T-helper 1 cell treated with Interleukin-12 subunit alpha and Interleukin-12 subunit beta and Interleukin-4 antibody, amounts not matched to agents 30 μg/mL and 1 μg/mL, for 36 hours (primary cell): ENCODE measurements around the gene HSPB6.

ENCODE experiments used
- H3K27ac Mint-ChIP-seq: one replicate; pipeline ENCODE4 v1.8.0; 2021; ENCODE audit warnings: mild to moderate bottlenecking, mixed read lengths
- H3K27me3 Mint-ChIP-seq: one replicate; pipeline ENCODE4 v1.8.0; 2021; ENCODE audit warnings: low read depth, mixed read lengths
- H3K36me3 Mint-ChIP-seq: one replicate; pipeline ENCODE4 v1.8.0; 2021; ENCODE audit warnings: low read depth, mixed read lengths
- H3K4me1 Mint-ChIP-seq: one replicate; pipeline ENCODE4 v1.8.0; 2021; ENCODE audit warnings: low read depth, mixed read lengths
- H3K4me3 Mint-ChIP-seq: one replicate; pipeline ENCODE4 v1.8.0; 2021; ENCODE audit warnings: mild to moderate bottlenecking, moderate library complexity, mixed read lengths
- H3K9me3 Mint-ChIP-seq: one replicate; pipeline ENCODE4 v1.8.0; 2021; ENCODE audit warnings: mixed read lengths

HSPB6 gene

DNA sequence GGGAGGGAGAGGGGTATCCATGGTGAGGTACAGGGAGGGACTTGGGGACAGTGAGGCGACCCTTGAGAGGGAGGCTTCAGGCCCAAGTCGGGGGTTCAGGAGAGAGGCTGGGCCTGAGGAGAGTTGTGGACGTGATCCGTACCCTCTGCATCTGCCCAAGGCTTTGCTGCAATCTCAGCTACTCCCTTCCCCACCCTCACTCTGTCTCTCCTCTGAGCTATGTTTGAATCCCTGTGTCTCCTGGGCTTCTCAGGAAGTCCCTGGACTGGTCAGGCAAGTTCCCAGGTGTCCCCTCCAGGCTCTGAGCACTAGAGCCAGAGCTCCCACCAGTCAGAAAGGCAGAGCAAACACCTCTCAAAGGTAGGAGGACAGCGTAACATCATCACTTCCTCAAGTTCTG, 6.7 kb downstream of the HSPB6 start:
- Mint-ChIP-seq H3K27ac (no peak overlapping the region), H3K36me3 (peaks cover 19% of the 10 kb centered on the region), H3K9me3 (no peaks in the 10 kb centered on the region), H3K4me3 (peak overlapping the region; percentile 32), H3K27me3 (no peaks in the 10 kb centered on the region), H3K4me1 (peaks cover 27% of the 10 kb centered on the region)

DNA sequence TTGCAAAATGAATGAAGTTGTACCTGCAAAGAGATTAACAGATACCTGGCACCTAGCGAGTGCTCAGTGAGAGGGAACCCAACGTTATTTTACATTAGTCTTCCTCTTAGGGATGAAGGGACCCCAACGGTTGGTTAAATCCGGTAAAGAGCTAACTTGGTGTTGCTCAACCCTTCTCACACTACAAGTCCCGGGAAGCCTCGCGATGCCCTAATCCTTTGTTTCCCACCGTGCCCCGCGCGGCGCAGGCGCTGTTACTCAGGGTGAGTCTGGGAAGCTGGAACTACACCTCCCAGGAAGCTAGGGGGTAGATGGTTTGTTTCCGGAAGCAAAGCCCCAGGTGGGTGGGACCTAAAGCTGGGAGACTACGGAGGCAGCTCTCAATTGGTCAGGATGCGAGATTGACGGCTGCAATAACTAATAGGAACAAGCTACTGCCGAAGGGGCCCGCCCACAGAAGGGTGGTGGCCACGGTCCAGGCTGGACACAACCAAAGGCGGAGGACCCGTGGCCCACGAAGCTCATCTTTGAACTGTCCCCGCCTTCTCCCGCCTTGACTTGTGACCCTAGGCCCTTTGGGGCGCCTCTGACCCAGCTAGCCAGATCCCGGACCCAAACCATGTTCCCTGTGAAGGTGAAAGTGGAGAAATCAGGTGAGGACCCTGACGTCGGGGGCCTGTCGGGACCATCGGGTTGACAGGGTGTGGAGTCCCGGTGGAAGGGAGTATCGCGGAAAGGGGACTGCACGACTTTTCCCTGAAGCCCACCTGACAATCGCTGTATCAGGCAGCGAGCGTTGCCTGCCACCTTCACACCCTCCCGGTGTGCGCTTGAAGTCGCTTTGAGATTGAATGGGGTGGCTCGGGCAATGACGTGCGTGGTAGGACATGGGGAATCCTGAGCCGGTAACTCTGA, 8.5 kb downstream of the HSPB6 start, which contains the start of gene LIN37:
TSS of gene LIN37 (plus strand) at position 471 of the 915 bp plus-strand sequence. CDS start at position 620, 149 bp downstream.
- peak within 1 kb of the TSS; percentile 96 for H3K4me3 Mint-ChIP-seq
- H3K9me3 Mint-ChIP-seq = no peaks in the 10 kb centered on the region
- H3K4me1 Mint-ChIP-seq = peaks cover 26% of the 10 kb centered on the region
- H3K36me3 Mint-ChIP-seq = peaks cover 9% of the 10 kb centered on the region
- H3K27me3 Mint-ChIP-seq = no peaks in the 10 kb centered on the region
- peak within 1 kb of the TSS; percentile 93 for H3K27ac Mint-ChIP-seq

DNA sequence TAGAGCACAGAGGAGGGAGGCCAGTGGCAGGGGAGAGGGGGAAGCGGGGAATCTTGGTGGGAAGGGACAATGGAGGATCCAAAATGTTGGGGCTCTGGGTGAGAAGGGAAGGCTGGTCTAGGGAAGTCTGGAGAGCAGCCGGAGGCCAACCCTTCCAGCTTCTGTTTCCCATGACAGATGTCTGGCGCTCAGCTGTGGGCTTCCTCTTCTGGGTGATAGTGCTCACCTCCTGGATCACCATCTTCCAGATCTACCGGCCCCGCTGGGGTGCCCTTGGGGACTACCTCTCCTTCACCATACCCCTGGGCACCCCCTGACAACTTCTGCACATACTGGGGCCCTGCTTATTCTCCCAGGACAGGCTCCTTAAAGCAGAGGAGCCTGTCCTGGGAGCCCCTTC, 10.3 kb downstream of the HSPB6 start:
- H3K4me3 Mint-ChIP-seq = peak overlapping the region; percentile 92
- no peaks in the 10 kb centered on the region for H3K9me3 Mint-ChIP-seq
- H3K27me3 Mint-ChIP-seq = no peaks in the 10 kb centered on the region
- H3K36me3 Mint-ChIP-seq = peaks cover 12% of the 10 kb centered on the region
- peaks cover 36% of the 10 kb centered on the region for H3K4me1 Mint-ChIP-seq
- peak overlapping the region; percentile 93 for H3K27ac Mint-ChIP-seq

DNA sequence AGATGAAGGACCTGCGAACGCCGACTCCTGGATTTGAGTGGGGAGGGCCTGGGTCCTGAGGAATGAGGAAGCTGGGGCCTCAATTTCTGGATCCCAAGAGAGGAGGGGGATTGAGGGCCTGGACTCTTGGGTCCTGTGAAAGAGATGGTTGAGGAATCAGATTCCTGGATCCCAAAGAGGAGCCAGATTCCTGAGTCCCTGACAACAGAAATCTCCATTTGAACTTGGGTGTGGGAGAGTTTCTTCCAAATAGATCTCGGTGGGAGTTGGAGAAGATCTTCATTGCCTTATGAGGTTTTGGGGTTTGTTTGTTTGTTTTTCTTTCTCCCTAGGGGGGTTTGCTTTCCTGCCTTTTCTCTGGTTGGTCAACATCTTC, 10.8 kb downstream of the HSPB6 start:
- peak overlapping the region; percentile 92 for H3K4me3 Mint-ChIP-seq
- peak overlapping the region; percentile 93 for H3K27ac Mint-ChIP-seq
- no peaks in the 10 kb centered on the region for H3K27me3 Mint-ChIP-seq
- H3K4me1 Mint-ChIP-seq = peaks cover 36% of the 10 kb centered on the region
- no peaks in the 10 kb centered on the region for H3K9me3 Mint-ChIP-seq
- H3K36me3 Mint-ChIP-seq = peaks cover 12% of the 10 kb centered on the region

DNA sequence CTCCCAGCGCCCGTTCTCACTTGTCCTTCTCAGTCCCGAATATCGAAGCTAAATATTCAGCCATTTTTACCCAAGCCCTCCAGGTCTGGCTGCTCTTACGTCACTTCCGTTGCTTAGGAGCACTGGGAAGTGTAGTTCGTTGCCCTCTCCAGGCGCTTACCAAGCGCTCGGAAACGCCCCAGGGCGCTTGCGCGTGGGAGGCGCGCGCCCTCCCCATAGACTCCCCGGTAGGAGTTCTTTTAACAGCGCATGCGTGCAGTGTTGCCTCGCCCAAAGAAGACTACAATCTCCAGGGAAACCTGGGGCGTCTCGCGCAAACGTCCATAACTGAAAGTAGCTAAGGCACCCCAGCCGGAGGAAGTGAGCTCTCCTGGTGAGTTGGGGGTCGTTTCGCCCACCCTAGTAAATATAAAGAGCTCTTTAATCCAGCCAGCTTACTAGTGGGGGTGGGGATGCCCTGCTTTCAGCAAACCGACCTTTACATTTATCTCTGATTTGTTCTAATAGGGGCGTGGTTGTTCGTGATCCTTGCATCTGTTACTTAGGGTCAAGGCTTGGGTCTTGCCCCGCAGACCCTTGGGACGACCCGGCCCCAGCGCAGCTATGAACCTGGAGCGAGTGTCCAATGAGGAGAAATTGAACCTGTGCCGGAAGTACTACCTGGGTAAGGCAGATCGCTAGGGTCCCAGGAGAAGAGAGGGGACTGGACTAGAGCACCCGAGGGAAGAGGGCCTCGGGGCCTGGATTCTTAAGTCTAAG, 11.3 kb downstream of the HSPB6 start, which contains the start of the genes PSENEN and U2AF1L4:
TSS of gene PSENEN (plus strand) at position 324 of the 759 bp plus-strand sequence. CDS start at position 604, 280 bp downstream.
TSS of gene U2AF1L4 (minus strand) at position 91 of the 759 bp plus-strand sequence. CDS start at position 64, 27 bp downstream.
- Mint-ChIP-seq H3K9me3 (no peaks in the 10 kb centered on the region), H3K4me1 (peaks cover 41% of the 10 kb centered on the region), H3K36me3 (peaks cover 12% of the 10 kb centered on the region), H3K27me3 (no peaks in the 10 kb centered on the region), H3K27ac (peak within 1 kb of the TSS; percentile 93), H3K4me3 (peak within 1 kb of the TSS; percentile 92)

DNA sequence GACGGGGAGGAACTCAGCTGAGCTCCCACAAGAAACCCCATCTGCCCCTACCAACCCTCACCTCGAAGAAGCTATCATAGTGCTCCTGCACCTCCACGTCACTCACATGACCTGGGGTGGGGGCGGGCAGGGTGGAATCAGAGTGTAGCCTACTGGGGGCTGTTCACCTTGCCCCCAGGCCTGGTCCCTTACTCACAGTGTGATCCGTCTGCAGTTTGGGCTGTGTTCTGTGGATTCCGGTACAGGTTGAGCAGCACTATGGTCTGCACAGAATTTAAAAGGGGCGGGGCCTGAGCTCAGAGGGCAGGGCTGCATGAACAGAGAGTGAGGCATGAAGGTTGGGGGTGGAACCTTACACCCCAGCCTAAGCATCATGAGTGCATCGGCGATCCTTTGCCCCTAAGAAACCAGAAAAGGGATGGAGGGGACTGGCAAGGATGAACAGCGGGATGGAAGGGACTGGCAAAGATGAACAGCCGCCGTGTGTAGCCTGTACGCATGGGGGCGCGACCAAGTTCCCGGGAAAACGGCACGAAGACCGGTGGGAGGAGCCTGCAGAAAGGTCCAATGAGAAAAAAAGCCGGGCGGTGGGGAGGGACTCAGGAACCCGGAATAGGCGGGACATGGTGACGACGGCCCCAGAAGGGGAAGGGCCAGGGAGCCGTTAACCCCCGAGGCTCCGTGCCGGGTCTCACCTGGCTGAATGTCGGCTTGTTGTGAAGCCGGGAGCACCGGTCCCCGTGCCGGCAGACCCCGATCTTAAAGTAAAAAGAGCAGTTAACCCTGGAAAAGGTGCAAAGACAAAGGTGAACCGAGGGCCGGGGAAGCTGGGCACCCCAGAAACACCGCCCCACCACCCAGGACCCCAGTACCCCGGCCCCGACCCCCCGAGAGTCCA, 12.2 kb downstream of the HSPB6 start:
- Mint-ChIP-seq H3K9me3 (no peaks in the 10 kb centered on the region), H3K4me1 (peaks cover 36% of the 10 kb centered on the region), H3K4me3 (peak overlapping the region; percentile 92), H3K27ac (peak overlapping the region; percentile 93), H3K36me3 (peaks cover 12% of the 10 kb centered on the region), H3K27me3 (no peaks in the 10 kb centered on the region)

DNA sequence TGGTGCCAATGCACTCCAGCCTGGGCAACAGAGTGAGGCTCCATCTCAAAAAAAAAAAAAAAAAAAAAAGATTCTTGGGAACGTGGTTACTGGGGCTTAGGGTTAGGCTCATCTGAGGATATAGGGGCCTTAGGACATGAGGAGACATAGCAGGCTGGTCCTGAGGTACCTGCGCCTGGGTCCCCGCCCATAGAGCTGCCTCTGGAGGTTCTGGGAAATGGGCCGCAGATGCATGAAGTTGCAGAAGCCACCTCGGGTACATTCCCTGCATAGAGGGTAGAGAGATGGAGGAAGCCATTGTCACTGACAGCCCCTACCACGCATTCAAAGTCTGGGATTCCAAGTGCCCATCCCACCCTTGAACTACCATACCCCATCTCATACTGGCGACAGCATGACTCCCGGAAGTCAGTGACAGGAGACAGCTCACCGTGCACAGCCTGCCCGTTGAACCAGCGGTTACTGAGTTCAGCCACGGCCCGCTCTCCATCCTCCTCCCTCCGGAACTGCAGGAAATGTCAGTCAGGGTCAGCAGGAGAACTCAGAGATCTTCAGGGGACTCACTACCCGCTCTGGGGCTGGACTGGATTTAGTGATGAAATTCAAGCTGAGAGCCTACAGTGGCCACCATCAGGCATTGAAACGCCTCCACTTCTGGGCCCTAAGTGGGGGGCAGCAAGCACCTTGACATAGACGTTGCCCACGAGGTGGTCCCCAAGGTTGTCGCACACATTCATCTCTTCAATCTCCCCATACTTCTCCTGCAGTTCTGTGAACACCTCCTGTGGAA, 13.0 kb downstream of the HSPB6 start:
- peak overlapping the region; percentile 93 for H3K27ac Mint-ChIP-seq
- peak overlapping the region; percentile 92 for H3K4me3 Mint-ChIP-seq
- H3K36me3 Mint-ChIP-seq = peaks cover 14% of the 10 kb centered on the region
- no peaks in the 10 kb centered on the region for H3K27me3 Mint-ChIP-seq
- peaks cover 32% of the 10 kb centered on the region for H3K4me1 Mint-ChIP-seq
- no peaks in the 10 kb centered on the region for H3K9me3 Mint-ChIP-seq

DNA sequence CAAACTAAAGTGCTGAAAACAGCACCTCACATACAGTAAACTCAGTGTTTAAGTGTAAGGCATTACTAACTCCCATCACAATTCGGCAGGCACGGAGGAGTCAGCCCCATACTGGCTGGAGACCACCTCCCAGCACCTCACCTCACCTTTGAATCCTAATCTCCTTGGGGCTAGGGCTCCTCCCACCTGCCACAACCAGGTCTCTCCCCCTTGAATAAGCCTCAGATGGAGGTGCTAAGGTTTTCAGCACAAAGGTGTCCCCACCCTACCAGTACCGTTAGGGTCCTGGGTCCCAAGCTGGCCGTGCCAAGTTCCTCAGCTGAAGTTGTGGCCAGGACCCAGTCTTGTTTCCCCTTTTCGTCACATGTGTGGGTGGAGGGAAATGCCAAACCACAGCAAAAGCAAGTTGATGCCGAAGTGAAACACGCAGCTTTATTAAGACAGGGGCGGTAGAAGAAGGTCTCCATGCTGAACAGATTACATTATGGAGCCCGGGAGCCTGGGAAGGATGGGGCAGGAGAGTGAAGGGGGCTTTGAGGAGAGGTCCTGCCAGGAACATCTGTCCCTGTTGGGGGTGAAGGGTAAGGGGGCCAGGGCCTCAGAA, 14.6 kb downstream of the HSPB6 start, which contains the start of gene IGFLR1:
TSS of gene IGFLR1 (minus strand) at position 332 of the 604 bp plus-strand sequence. CDS start 1,272 bp downstream, outside the sequence.
- H3K36me3 Mint-ChIP-seq = peaks cover 18% of the 10 kb centered on the region
- no peaks in the 10 kb centered on the region for H3K9me3 Mint-ChIP-seq
- peaks cover 28% of the 10 kb centered on the region for H3K4me1 Mint-ChIP-seq
- H3K27ac Mint-ChIP-seq = peak within 1 kb of the TSS; percentile 97
- H3K27me3 Mint-ChIP-seq = no peaks in the 10 kb centered on the region
- H3K4me3 Mint-ChIP-seq = peak within 1 kb of the TSS; percentile 91

DNA sequence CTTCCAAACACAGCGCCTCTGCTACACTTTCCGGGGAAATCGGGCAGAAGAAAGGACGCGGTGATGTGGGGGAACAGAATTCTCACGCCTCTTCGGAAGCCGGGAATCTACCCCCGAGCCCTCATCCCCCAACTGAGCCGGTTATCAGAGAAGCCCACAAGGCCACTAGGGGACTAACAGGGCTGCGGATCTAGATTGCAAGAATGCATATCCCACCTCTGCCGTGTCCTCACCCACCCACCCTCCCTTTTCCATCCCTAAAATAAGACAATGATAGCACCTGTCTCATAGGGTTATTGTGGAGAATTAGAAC, 15.7 kb downstream of the HSPB6 start:
- Mint-ChIP-seq H3K9me3 (no peaks in the 10 kb centered on the region), H3K27me3 (no peaks in the 10 kb centered on the region), H3K4me3 (peak overlapping the region; percentile 96), H3K4me1 (peaks cover 28% of the 10 kb centered on the region), H3K27ac (peak overlapping the region; percentile 92), H3K36me3 (peaks cover 24% of the 10 kb centered on the region)

DNA sequence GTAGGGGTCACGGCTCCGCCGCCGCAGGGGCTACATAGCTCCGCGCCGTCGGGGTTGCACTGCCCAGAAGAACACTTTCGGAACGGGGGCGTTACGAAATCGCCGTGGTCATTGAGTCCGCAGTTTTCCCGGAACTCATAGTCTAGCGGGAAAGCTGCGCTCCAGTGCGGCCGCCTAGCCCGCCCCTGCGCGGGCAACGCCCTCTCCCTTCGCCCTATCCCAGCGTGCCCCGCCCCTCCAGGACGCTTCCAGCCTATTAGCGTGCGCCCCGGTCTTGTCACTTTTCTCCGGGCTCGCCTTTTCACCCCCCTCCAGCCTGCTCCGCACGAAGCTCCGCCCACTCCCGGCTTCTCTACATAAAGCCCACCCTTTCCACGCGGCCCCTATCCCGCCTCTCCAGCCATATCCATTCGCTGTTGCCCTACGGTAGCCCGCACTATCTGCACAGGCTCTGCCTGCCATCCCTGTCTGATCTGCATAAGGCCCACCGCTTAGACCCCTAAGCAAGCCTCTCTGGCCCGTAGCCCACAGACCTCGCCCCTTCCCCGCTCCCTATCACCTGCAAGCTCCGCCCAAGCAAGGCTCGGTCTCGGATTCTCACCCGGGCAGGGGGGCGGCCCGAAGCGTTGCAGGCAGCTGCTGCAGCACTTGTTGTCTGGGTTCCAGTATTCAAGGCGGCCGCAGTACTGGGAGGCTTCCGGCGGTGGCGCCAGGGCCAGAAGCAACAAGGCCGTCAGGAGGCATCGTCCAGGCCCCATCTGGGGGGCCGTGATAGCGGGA, 16.2 kb downstream of the HSPB6 start:
- Mint-ChIP-seq H3K4me3 (peak overlapping the region; percentile 96), H3K9me3 (no peaks in the 10 kb centered on the region), H3K36me3 (peaks cover 25% of the 10 kb centered on the region), H3K27ac (peak overlapping the region; percentile 92), H3K4me1 (peaks cover 27% of the 10 kb centered on the region), H3K27me3 (no peaks in the 10 kb centered on the region)

DNA sequence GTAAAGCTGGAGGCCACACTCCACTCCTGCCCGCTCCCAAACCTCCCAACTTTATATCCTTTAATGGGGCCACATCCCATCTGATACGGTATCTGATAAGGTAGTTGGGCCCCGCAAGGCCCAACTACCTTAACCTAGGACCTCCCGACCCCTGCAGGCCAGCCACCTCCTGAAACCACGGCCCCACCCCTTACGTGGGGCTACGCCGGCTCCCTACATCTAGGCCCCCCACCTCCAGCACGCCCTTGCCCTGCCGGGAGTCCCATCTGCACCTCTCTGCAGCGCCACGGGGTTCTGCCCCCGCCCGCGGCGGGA, 16.8 kb downstream of the HSPB6 start:
- peaks cover 27% of the 10 kb centered on the region for H3K4me1 Mint-ChIP-seq
- no peak overlapping the region for H3K27ac Mint-ChIP-seq
- peak overlapping the region; percentile 96 for H3K4me3 Mint-ChIP-seq
- H3K27me3 Mint-ChIP-seq = no peaks in the 10 kb centered on the region
- no peaks in the 10 kb centered on the region for H3K9me3 Mint-ChIP-seq
- peaks cover 21% of the 10 kb centered on the region for H3K36me3 Mint-ChIP-seq

DNA sequence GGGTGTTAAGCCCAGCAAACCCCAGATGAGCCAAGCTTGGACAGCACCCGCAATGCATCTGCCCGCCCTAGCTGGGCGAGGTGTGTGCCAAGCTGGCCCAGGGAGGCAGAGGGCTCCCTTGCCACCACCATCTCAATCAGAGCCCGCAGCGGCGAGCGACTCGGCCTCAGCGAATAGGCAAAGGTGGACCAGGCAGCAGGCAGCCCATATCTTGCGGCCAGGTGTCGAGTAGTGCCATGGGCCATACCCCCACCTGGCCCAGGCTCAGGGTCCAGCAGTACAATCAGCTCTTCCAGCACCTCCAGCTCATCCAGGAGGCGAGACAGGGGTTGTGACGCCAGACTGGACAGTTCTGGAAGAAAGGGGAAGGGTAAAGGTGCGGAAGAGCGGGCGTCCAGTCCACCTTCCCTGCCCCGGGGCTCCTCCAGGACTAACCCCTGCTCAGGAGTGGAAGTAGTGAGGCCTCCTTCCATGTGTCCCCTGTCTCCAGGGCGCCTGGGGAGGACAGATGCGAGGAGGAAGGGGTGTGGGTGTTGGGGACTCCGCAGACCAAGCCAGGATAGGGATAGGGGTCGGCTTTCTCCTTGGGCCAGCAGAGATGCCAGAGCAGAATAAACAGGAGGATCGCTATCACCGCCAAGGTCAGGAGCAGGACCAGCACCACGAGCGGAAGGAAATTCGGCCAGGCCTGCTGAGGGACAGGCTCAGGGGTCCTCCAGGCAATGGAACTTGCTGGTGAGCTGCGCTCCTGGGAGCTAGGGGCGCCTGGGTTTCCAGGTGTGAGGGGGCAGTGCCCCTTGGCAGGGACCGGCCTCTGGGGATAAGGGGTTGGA, 17.3 kb downstream of the HSPB6 start:
- Mint-ChIP-seq H3K27me3 (no peaks in the 10 kb centered on the region), H3K9me3 (no peaks in the 10 kb centered on the region), H3K4me3 (peak overlapping the region; percentile 96), H3K4me1 (peaks cover 27% of the 10 kb centered on the region), H3K36me3 (peaks cover 26% of the 10 kb centered on the region), H3K27ac (no peak overlapping the region)
